ENCODE results near the gene KLK7. TPM values are rescaled to one million over a fixed set of nuclear protein-coding genes. Genes with fewer than 3 reads are reported as not detected.

Gene KLK7
- total RNA-seq, 2 experiments from 2014 or later, result not detected

DNA sequence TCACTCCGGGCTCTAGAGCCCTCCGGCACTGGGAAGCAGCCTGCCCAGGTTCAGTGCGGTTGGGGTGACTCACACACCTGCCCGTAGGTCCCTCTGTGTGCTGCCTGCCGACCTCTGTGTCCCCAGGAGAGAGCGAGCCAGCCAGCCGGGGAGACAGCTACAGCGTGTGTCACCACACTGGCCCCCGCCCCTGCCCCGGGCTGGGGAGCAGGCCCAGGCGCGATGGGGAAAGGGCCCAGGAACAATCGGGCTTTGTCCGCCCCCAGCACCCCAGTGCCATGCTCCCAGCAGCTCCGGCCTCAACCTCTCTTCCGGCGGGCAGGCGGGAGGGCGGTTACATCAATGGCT lies 14.3 kb downstream of the KLK7 start, which contains the start of gene KLK6:
KLK6 (minus strand) TSS at position 179 of the 348 bp plus-strand sequence. CDS start 1,487 bp downstream, outside the sequence.
- TF ChIP-seq, protein P1, sequence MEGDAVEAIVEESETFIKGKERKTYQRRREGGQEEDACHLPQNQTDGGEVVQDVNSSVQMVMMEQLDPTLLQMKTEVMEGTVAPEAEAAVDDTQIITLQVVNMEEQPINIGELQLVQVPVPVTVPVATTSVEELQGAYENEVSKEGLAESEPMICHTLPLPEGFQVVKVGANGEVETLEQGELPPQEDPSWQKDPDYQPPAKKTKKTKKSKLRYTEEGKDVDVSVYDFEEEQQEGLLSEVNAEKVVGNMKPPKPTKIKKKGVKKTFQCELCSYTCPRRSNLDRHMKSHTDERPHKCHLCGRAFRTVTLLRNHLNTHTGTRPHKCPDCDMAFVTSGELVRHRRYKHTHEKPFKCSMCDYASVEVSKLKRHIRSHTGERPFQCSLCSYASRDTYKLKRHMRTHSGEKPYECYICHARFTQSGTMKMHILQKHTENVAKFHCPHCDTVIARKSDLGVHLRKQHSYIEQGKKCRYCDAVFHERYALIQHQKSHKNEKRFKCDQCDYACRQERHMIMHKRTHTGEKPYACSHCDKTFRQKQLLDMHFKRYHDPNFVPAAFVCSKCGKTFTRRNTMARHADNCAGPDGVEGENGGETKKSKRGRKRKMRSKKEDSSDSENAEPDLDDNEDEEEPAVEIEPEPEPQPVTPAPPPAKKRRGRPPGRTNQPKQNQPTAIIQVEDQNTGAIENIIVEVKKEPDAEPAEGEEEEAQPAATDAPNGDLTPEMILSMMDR (IDR thresholded peaks at IDR 0.05), result no peak
- ChIA-PET POLR2A (no interaction called here), CTCF (no interaction called here)
- Mint-ChIP-seq H3K4me1 (ENCODE audit: low read depth) (no peaks in the 10 kb centered on the region), H3K27ac (no peak within 1 kb of the TSS), H3K27me3 (peaks cover 34% of the 10 kb centered on the region), H3K36me3 (ENCODE audit: low read depth) (no peaks in the 10 kb centered on the region), H3K4me3 (no peak within 1 kb of the TSS), H3K9me3 (no peaks in the 10 kb centered on the region)
- ATAC-seq, result no peak
- intact Hi-C loops (cut with micrococcal nuclease), result no loop called here
- no peak for DNase-seq

DNA sequence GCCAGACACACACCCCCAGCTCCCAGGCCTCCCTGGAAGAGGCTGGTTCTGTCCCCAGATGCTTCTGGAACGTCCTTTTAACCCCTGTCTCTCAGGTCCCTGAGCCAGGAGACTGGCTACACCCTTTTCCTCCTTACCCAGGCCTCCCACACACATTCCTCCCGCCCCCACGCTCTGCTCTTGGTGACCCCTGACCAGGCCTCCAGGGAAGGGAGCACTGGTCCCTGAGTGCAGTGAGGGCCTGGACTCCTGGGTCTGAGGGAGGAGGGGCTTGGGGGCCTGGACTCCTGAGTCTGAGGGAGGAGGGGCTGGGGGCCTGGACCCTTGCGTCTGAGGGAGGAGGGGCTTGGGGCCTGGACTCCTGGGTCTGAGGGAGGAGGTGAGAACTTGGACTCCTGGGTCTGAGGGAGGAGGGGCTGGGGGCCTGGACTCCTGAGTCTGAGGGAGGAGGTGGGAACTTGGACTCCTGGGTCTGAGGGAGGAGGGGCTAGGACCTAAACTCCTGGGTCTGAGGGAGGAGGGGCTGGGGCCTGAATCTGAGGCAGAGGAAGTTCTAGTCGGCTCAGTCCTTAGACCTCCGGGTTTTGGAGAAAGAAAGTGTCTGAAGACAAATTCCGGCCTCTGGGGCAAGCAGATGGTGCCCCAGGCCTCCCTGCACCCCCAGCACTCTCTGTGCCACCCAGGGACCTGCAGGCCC lies 14.9 kb downstream of the KLK7 start:
- H3K27ac Mint-ChIP-seq, result no peak overlapping the region
- ChIA-PET CTCF (no interaction called here), POLR2A (no interaction called here)
- no peaks in the 10 kb centered on the region for H3K9me3 Mint-ChIP-seq
- H3K4me1 Mint-ChIP-seq (ENCODE audit: low read depth), result no peaks in the 10 kb centered on the region
- TF ChIP-seq, protein P1 (IDR thresholded peaks at IDR 0.05), result no peak
- intact Hi-C loops (cut with micrococcal nuclease), result no loop called here
- DNase-seq, result no peak
- H3K4me3 Mint-ChIP-seq, result no peak overlapping the region
- H3K36me3 Mint-ChIP-seq (ENCODE audit: low read depth), result no peaks in the 10 kb centered on the region
- no peak for ATAC-seq
- H3K27me3 Mint-ChIP-seq, result peaks cover 33% of the 10 kb centered on the region

DNA sequence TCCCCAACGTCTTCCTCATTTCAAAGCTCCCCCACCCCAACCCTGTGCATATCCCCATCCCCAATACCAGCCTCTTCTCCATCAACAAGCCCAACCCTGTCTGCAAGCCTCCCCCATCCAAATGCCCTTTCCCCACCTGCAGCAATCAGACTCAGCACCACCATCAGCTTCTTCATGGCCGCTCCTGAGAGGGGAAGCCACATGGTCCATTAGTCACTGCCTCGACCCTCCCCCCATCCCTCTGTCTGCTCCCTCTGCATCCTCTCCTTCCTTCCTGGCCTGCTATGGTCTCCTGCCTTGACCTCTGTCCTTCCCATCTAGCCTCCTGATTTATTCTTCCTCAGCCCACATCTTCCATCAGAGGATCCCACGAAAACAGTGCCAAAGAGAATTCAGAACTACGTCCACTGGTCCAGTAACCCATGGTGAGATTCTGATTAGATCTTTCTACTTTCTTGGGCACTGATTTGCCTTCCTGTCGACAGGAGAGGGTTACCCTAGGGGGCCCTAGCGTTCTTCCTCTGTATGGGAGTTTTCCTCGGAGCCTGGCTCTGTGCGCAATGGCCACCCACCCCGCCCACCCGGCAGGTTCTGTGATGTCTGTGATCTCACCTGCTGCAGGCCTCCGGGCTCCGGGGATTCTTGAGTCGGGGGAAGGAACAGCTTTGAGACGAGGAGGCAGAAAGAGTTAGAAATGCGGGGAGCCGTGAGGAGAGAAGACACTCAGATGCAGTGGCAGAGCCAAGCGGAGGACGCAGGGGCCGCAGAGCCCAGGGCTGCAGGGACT lies 15.6 kb downstream of the KLK7 start:
- TF ChIP-seq, protein P1 (IDR thresholded peaks at IDR 0.05), result no peak
- CTCF ChIA-PET, result no interaction called here
- POLR2A ChIA-PET, result no interaction called here
- Mint-ChIP-seq H3K4me1 (ENCODE audit: low read depth) (no peaks in the 10 kb centered on the region), H3K27me3 (peaks cover 32% of the 10 kb centered on the region), H3K27ac (no peak overlapping the region), H3K4me3 (no peak overlapping the region), H3K9me3 (no peaks in the 10 kb centered on the region), H3K36me3 (ENCODE audit: low read depth) (no peaks in the 10 kb centered on the region)
- no peak for ATAC-seq
- intact Hi-C loops (cut with micrococcal nuclease), result no loop called here
- no peak for DNase-seq

DNA sequence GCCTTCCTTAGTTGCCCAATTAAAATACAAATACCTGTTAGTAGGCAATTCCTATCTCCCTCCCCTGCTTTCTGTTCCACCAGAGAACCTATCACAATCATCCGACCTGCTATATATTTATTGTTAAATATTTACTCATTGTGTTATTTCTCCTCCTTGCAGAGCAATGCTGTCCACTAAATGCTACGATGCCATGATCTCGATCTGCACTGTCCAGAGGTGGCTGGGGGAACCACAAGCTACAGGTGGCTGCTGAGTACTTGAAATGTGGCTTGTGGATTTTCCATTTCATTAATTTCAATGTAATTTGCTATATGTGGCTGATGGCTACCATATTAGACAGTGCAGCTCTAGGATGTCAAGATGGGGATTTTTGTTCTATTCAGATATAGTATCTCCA lies 19.5 kb downstream of the KLK7 start:
- CTCF ChIA-PET, result no interaction called here
- TF ChIP-seq, protein P1 (IDR thresholded peaks at IDR 0.05), result no peak
- no peak overlapping the region for H3K27ac Mint-ChIP-seq
- no peaks in the 10 kb centered on the region for H3K36me3 Mint-ChIP-seq (ENCODE audit: low read depth)
- H3K9me3 Mint-ChIP-seq, result peaks cover 4% of the 10 kb centered on the region
- H3K4me3 Mint-ChIP-seq, result no peak overlapping the region
- peaks cover 20% of the 10 kb centered on the region for H3K27me3 Mint-ChIP-seq
- intact Hi-C loops (cut with micrococcal nuclease), result no loop called here
- DNase-seq, result no peak
- no peaks in the 10 kb centered on the region for H3K4me1 Mint-ChIP-seq (ENCODE audit: low read depth)
- ATAC-seq, result no peak
- POLR2A ChIA-PET, result no interaction called here

DNA sequence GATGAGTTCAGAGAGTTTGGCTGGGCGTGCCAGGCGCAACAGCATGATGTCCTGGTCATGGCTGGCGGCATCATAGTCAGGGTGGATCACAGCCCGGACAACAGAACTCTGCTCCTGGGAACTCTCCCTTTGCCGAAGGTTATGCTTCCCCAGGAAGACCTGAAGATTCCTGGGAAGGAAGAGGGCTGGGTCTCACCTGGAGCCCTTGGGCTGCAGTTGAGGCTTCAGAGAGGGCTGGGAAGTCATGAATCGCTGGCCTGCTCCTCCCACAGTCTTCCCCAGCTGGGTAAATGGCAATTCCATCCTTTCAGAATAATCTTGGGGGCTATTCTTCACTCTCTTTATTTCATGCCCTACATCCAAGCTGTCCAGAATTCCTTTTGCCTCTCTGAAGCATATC lies 20.3 kb downstream of the KLK7 start:
- ChIA-PET POLR2A (no interaction called here), CTCF (no interaction called here)
- Mint-ChIP-seq H3K4me1 (ENCODE audit: low read depth) (no peaks in the 10 kb centered on the region), H3K9me3 (peaks cover 4% of the 10 kb centered on the region), H3K4me3 (no peak overlapping the region), H3K27me3 (peaks cover 24% of the 10 kb centered on the region), H3K27ac (no peak overlapping the region), H3K36me3 (ENCODE audit: low read depth) (no peaks in the 10 kb centered on the region)
- ATAC-seq (no peak), DNase-seq (no peak)
- TF ChIP-seq, protein P1 (IDR thresholded peaks at IDR 0.05), result no peak
- intact Hi-C loops (cut with micrococcal nuclease), result no loop called here
